Stomach smooth muscle (tissue), 2 donors: ENCODE data around the gene POLD4.
A peak's percentile ranks its signal among the peaks of the same experiment; 100 is the strongest.

Source experiments
- H3K27ac ChIP-seq: one replicate; pipeline ENCODE4 v1.7.0; 2013; ENCODE audit warnings: mild to moderate bottlenecking, low read length, inconsistent platforms
- H3K27me3 ChIP-seq, 2 donors: one replicate each; pipeline ENCODE4 v1.7.0; 2013; ENCODE audit warnings: low read length in 2 of 2; ENCODE audit not compliant: insufficient read depth in 2 of 2, control insufficient read depth in 1 of 2
- H3K36me3 ChIP-seq, 2 donors: one replicate each; pipeline ENCODE4 v1.7.0; 2013; ENCODE audit warnings: low read length in 2 of 2; ENCODE audit not compliant: control insufficient read depth in 2 of 2, insufficient read depth in 2 of 2
- H3K4me1 ChIP-seq: one replicate; pipeline ENCODE4 v1.7.0; 2013; ENCODE audit warnings: low read length; ENCODE audit not compliant: control insufficient read depth, insufficient read depth
- H3K4me3 ChIP-seq, 2 donors: one replicate each; pipeline ENCODE4 v1.7.0; 2013; ENCODE audit warnings: low read length in 2 of 2
- H3K9ac ChIP-seq, 2 donors: one replicate each; pipeline ENCODE4 v1.7.0; 2013; ENCODE audit warnings: low read length in 2 of 2, mild to moderate bottlenecking in 1 of 2
- H3K9me3 ChIP-seq, 2 donors: one replicate each; pipeline ENCODE4 v1.7.0; 2013; ENCODE audit warnings: low read length in 2 of 2; ENCODE audit not compliant: control insufficient read depth in 2 of 2
- donor health status: healthy.
- donor health status: Pancreatic carcinoma.

Gene POLD4

GRCh38 chr11:67356387-67356863 lies 3.1 kb upstream of the POLD4 start:
- Histone ChIP-seq H3K4me3 (no peak overlapping the region), H3K4me1 (peaks cover 63% of the 10 kb centered on the region), H3K36me3 (peaks cover 0 to 1% of the 10 kb centered on the region in 2 donors), H3K9me3 (no peaks in the 10 kb centered on the region), H3K27ac (peak overlapping the region; percentile 99), H3K9ac (peak overlapping the region; percentile 42 to 92), H3K27me3 (no peaks in the 10 kb centered on the region)

GRCh38 chr11:67355794-67356386 lies 2.5 kb upstream of the POLD4 start:
- Histone ChIP-seq H3K9me3 (no peaks in the 10 kb centered on the region), H3K4me1 (peaks cover 67% of the 10 kb centered on the region), H3K36me3 (peaks cover 0 to 2% of the 10 kb centered on the region in 2 donors), H3K9ac (peak overlapping the region; percentile 51 to 92), H3K27ac (peak overlapping the region; percentile 99), H3K27me3 (no peaks in the 10 kb centered on the region), H3K4me3 (no peak overlapping the region)

- Histone ChIP-seq H3K27me3 (no peaks in the 10 kb centered on the region), H3K4me1 (peaks cover 68% of the 10 kb centered on the region), H3K9me3 (no peaks in the 10 kb centered on the region), H3K36me3 (peaks cover 0 to 2% of the 10 kb centered on the region in 2 donors), H3K4me3 (peak overlapping the region in 1 of 2 donors; percentile 22), H3K27ac (peak overlapping the region; percentile 99), H3K9ac (peak overlapping the region; percentile 51 to 92)
Observed at GRCh38 chr11:67355023-67355793, 1.9 kb upstream of the POLD4 start.

- Histone ChIP-seq H3K36me3 (peaks cover 0 to 2% of the 10 kb centered on the region in 2 donors), H3K4me3 (peak overlapping the region; percentile 82 to 91), H3K9ac (peak overlapping the region; percentile 82 to 92), H3K27ac (peak overlapping the region; percentile 99), H3K4me1 (peaks cover 68% of the 10 kb centered on the region), H3K27me3 (no peaks in the 10 kb centered on the region), H3K9me3 (no peaks in the 10 kb centered on the region)
Observed at GRCh38 chr11:67354075-67355022, 1.0 kb upstream of the POLD4 start.

- peaks cover 3 to 4% of the 10 kb centered on the region in 2 donors for H3K36me3 ChIP-seq
- H3K27me3 ChIP-seq, result no peaks in the 10 kb centered on the region
- H3K4me3 ChIP-seq, result peak overlapping the region; percentile 82 to 91
- no peaks in the 10 kb centered on the region for H3K9me3 ChIP-seq
- H3K4me1 ChIP-seq, result peaks cover 60% of the 10 kb centered on the region
- H3K27ac ChIP-seq, result peak overlapping the region; percentile 99
- H3K9ac ChIP-seq, result peak overlapping the region; percentile 92 to 97
Observed at GRCh38 chr11:67352546-67353316, 615 bp downstream of the POLD4 start.

GRCh38 chr11:67351275-67352005 lies 1.9 kb downstream of the POLD4 start:
- H3K27me3 ChIP-seq, result no peaks in the 10 kb centered on the region
- peaks cover 47% of the 10 kb centered on the region for H3K4me1 ChIP-seq
- H3K36me3 ChIP-seq, result peaks cover 3 to 4% of the 10 kb centered on the region in 2 donors
- H3K9ac ChIP-seq, result peak overlapping the region; percentile 53 to 60
- H3K9me3 ChIP-seq, result no peaks in the 10 kb centered on the region
- no peak overlapping the region for H3K4me3 ChIP-seq
- peak overlapping the region; percentile 70 for H3K27ac ChIP-seq

- H3K9ac ChIP-seq, result no peak overlapping the region
- H3K4me3 ChIP-seq, result no peak overlapping the region
- H3K36me3 ChIP-seq, result peaks cover 3 to 4% of the 10 kb centered on the region in 2 donors
- H3K9me3 ChIP-seq, result no peaks in the 10 kb centered on the region
- no peak overlapping the region for H3K27ac ChIP-seq
- H3K27me3 ChIP-seq, result no peaks in the 10 kb centered on the region
- peaks cover 32% of the 10 kb centered on the region for H3K4me1 ChIP-seq
Observed at GRCh38 chr11:67349928-67350465, 3.3 kb downstream of the POLD4 start.

- H3K36me3 ChIP-seq, result peaks cover 3 to 4% of the 10 kb centered on the region in 2 donors
- no peaks in the 10 kb centered on the region for H3K9me3 ChIP-seq
- H3K4me1 ChIP-seq, result peaks cover 27% of the 10 kb centered on the region
- no peaks in the 10 kb centered on the region for H3K27me3 ChIP-seq
- H3K27ac ChIP-seq, result no peak overlapping the region
- H3K9ac ChIP-seq, result no peak overlapping the region
- H3K4me3 ChIP-seq, result no peak overlapping the region
Observed at GRCh38 chr11:67349457-67349856, 3.9 kb downstream of the POLD4 start.

GRCh38 chr11:67349036-67349435 lies 4.3 kb downstream of the POLD4 start:
- H3K27me3 ChIP-seq, result no peaks in the 10 kb centered on the region
- no peak overlapping the region for H3K4me3 ChIP-seq
- H3K36me3 ChIP-seq, result peaks cover 3 to 4% of the 10 kb centered on the region in 2 donors
- H3K9me3 ChIP-seq, result no peaks in the 10 kb centered on the region
- H3K27ac ChIP-seq, result no peak overlapping the region
- peaks cover 23% of the 10 kb centered on the region for H3K4me1 ChIP-seq
- H3K9ac ChIP-seq, result no peak overlapping the region
